HCT116 (cell line): Measurements from ENCODE around the gene ITGB1. TPM values are rescaled to one million over a fixed set of nuclear protein-coding genes. Genes with fewer than 3 reads are reported as not detected.

ENCODE experiments used
- ATAC-seq: fragments of 200-7000 bp; cut with Tn5 transposase; 2 replicates; pipeline ENCODE4 v1.9.1; 2020; ENCODE audit warnings: mild to moderate bottlenecking, moderate library complexity
- BruUV-seq: library from RNA; stranded (reverse); fragments of 400-500 nt; replicated peaks from 2 replicates; lab custom pipeline; 2021; lab: Mats Ljungman, UMichigan
- CTCF ChIA-PET: fragments of 300-600 bp; sonication (Branson Sonifier 250); formaldehyde crosslinking; loops from one replicate; lab custom pipeline; 2021; ENCODE audit warnings: antibody characterized with exemption; lab: Charles Lee
- POLR2A ChIA-PET: fragments of 300-600, 350-600 bp; sonication (Branson Sonifier 250); formaldehyde crosslinking; loops from one replicate; lab custom pipeline; 2021; ENCODE audit warnings: antibody characterized with exemption; lab: Charles Lee
- RAD21 ChIA-PET, 2 experiments: fragments of 300-600 bp; sonication (Branson Sonifier 250); formaldehyde crosslinking; loops; one replicate each; lab custom pipeline; 2023; ENCODE audit warnings: low total read pairs in 2 of 2; ENCODE audit not compliant: uncharacterized antibody in 2 of 2, unreplicated experiment in 2 of 2, low non-redundant PET in 1 of 2; lab: Charles Lee
- DNase-seq: peaks from one replicate; pipeline ENCODE4 v3.0.0-alpha.2; 2010; ENCODE audit warnings: low read depth, low spot score
- H2AFZ ChIP-seq: fragments of 200-600 bp; shearing (Covaris generic), sonication (generic); 2 replicates; pipeline ENCODE4 v1.6.1; 2017; ENCODE audit warnings: low read depth, mixed run types, mixed read lengths, antibody characterized with exemption, low read length; ENCODE audit not compliant: poor library complexity, severe bottlenecking
- H3K27ac ChIP-seq: 2 replicates; pipeline ENCODE4 v1.5.1; 2012; ENCODE audit warnings: low read depth, low read length
- H3K27me3 ChIP-seq: fragments of 200-600 bp; sonication (generic); 2 replicates; pipeline ENCODE4 v1.6.1; 2016; ENCODE audit warnings: mixed run types, low read length, mixed read lengths; ENCODE audit not compliant: insufficient read depth
- H3K36me3 ChIP-seq, 2 experiments: fragments of 200-500 bp in 1 of 2; fragments of 200-600 bp in 1 of 2; sonication (Bioruptor generic) in 1 of 2; sonication (generic) in 1 of 2; 2 replicates each; pipeline versions ENCODE4 v1.5.1 to v1.6.1; 2014 to 2016; ENCODE audit warnings: low read length in 2 of 2, inconsistent platforms in 1 of 2, mixed read lengths in 1 of 2, mixed run types in 1 of 2; ENCODE audit not compliant: insufficient read depth in 2 of 2, control insufficient read depth in 1 of 2
- H3K4me1 ChIP-seq, 2 experiments: fragments of 200-600 bp in 1 of 2; sonication (generic) in 1 of 2; 2 replicates each; pipeline versions ENCODE4 v1.5.1 to v1.6.1; 2012 to 2017; ENCODE audit warnings: low read length in 2 of 2, inconsistent platforms in 1 of 2, mild to moderate bottlenecking in 1 of 2, mixed read lengths in 1 of 2, mixed run types in 1 of 2, moderate library complexity in 1 of 2; ENCODE audit not compliant: insufficient read depth in 2 of 2, control insufficient read depth in 1 of 2
- H3K4me2 ChIP-seq: fragments of 200-600 bp; sonication (generic); 2 replicates; pipeline ENCODE4 v1.6.1; 2017; ENCODE audit warnings: mixed run types, low read length, mixed read lengths
- H3K4me3 ChIP-seq, 2 experiments: fragments of 200-600 bp in 1 of 2; sonication (generic) in 1 of 2; replicated peaks in 1 of 2; 2 replicates each; pipeline ENCODE4 v1.5.1; 2011 to 2016; ENCODE audit warnings: low read length in 2 of 2, control low read depth in 1 of 2, low read depth in 1 of 2, mild to moderate bottlenecking in 1 of 2, mixed read lengths in 1 of 2, mixed run types in 1 of 2
- H3K79me2 ChIP-seq: fragments of 200-600 bp; sonication (generic); 2 replicates; pipeline ENCODE4 v1.6.1; 2017; ENCODE audit warnings: mild to moderate bottlenecking, mixed run types, low read length, moderate library complexity, mixed read lengths; ENCODE audit not compliant: insufficient read depth
- H3K9ac ChIP-seq: fragments of 200-600 bp; sonication (generic); 2 replicates; pipeline ENCODE4 v1.6.1; 2016; ENCODE audit warnings: low read length, mixed read lengths
- H3K9me2 ChIP-seq: fragments of 200-600 bp; sonication (generic), shearing (Covaris generic); 2 replicates; pipeline ENCODE4 v1.6.1; 2017; ENCODE audit warnings: mixed run types, mild to moderate bottlenecking, moderate library complexity; ENCODE audit not compliant: insufficient read depth
- H3K9me3 ChIP-seq, 2 experiments: fragments of 200-500 bp in 1 of 2; fragments of 200-600 bp in 1 of 2; sonication (Bioruptor generic) in 1 of 2; sonication (generic) in 1 of 2; 2 replicates each; pipeline ENCODE4 v1.6.1; 2014 to 2017; ENCODE audit warnings: low read length in 2 of 2, mixed read lengths in 2 of 2, inconsistent platforms in 1 of 2, low read depth in 1 of 2, mild to moderate bottlenecking in 1 of 2, mixed run types in 1 of 2, moderate library complexity in 1 of 2; ENCODE audit not compliant: control insufficient read depth in 1 of 2, insufficient read depth in 1 of 2
- H4K20me1 ChIP-seq: fragments of 200-600 bp; sonication (generic), shearing (Covaris generic); 2 replicates; pipeline ENCODE4 v1.6.1; 2017; ENCODE audit warnings: mixed run types, mild to moderate bottlenecking, moderate library complexity; ENCODE audit not compliant: insufficient read depth
- POLR2AphosphoS5 ChIP-seq: IDR thresholded peaks from 2 replicates; pipeline ENCODE4 v1.6.1; 2011; ENCODE audit warnings: mild to moderate bottlenecking, low read depth, low read length, moderate library complexity
- TCF7L2 ChIP-seq: IDR thresholded peaks from 2 replicates; pipeline ENCODE4 v1.7.0; 2011; ENCODE audit warnings: borderline replicate concordance, inconsistent platforms; ENCODE audit not compliant: insufficient read depth, insufficient read length; ENCODE audit errors: extremely low read depth
- ZNF274 ChIP-seq: fragments of 200-500 bp; sonication (Bioruptor generic); IDR thresholded peaks from 2 replicates; pipeline ENCODE4 v1.6.1; 2014; ENCODE audit warnings: mild to moderate bottlenecking, low read depth, low read length, inconsistent platforms
- intact Hi-C: fragments of 100-400 bp; cut with micrococcal nuclease; formaldehyde crosslinking; loops from 2 replicates; pipeline ENCODE4 v1.10.0; 2022
- total RNA-seq: library from RNA; stranded (reverse); gene quantifications from one replicate; pipeline ENCODE4 v1.2.1, GENCODE V29; 2021; ENCODE audit not compliant: unreplicated experiment

The ITGB1 gene
- total RNA-seq, 1 experiment from 2014 or later = 366 TPM

GRCh38 chr10:32882076-32882475 is 76.0 kb downstream of the ITGB1 start:
- H3K4me1 ChIP-seq = no peaks in the 10 kb centered on the region; a peak in 2 of 4 replicates
- no peaks in the 10 kb centered on the region for H3K79me2 ChIP-seq
- ChIA-PET RAD21 (no interaction called here), CTCF (no interaction called here), POLR2A (no interaction called here)
- H3K36me3 ChIP-seq = no peaks in the 10 kb centered on the region
- DNase-seq (no peak), ATAC-seq (no peak)
- H3K4me3 ChIP-seq = no peak overlapping the region
- H3K9me3 ChIP-seq = no peaks in the 10 kb centered on the region
- no TSS peak for BruUV-seq
- intact Hi-C loops = no loop called here
- H3K9me2 ChIP-seq = no peaks in the 10 kb centered on the region
- H4K20me1 ChIP-seq = no peaks in the 10 kb centered on the region
- no peak overlapping the region for H3K9ac ChIP-seq
- no peaks in the 10 kb centered on the region for H3K27me3 ChIP-seq
- no peak overlapping the region for H2AFZ ChIP-seq
- H3K4me2 ChIP-seq = no peak overlapping the region
- H3K27ac ChIP-seq = no peak overlapping the region
- TF ChIP-seq TCF7L2 = no peak

DNA sequence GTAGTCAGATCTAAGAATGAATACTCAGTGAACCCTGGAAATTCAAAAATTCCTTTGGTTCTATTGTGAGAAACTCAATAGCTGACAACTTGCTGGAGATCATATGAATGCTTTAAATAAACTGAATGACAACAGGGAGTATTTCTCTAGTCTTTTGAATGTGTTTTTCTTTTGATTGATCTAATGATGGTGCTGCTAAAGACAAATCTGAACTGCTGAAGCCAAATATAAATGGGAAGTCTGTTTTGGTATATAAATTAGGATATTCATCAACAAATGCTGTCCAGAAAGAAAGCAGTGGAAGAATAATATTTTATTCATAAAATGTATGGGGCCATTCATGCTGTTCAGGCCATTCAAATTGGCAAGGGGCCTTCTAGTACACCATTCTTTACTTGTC is 79.4 kb downstream of the ITGB1 start:
- no peak for ATAC-seq
- Histone ChIP-seq H3K4me1 (no peaks in the 10 kb centered on the region; a peak in 2 of 4 replicates), H3K4me3 (no peak overlapping the region), H4K20me1 (no peaks in the 10 kb centered on the region)
- DNase-seq = no peak
- POLR2A ChIA-PET = no interaction called here
- TF ChIP-seq ZNF274 (no peak), POLR2AphosphoS5 (no peak)
- TF ChIP-seq, all 23 proteins: peak for 0
- Histone ChIP-seq H3K79me2 (no peaks in the 10 kb centered on the region), H3K27me3 (no peaks in the 10 kb centered on the region), H3K9me2 (peaks cover 2% of the 10 kb centered on the region; the same call in 1 of the 2 replicates), H3K36me3 (no peaks in the 10 kb centered on the region), H3K9ac (no peak overlapping the region), H3K9me3 (no peaks in the 10 kb centered on the region), H3K4me2 (no peak overlapping the region), H2AFZ (no peak overlapping the region), H3K27ac (no peak overlapping the region)
- RAD21 ChIA-PET = no interaction called here
- CTCF ChIA-PET = no interaction called here
- intact Hi-C loops = no loop called here
- BruUV-seq = no TSS peak
